ENCODE measurements around the gene SH3YL1.

GRCh38 chr2:179886-180285 is 83.9 kb downstream of the SH3YL1 start:
- TF ChIP-seq CTCF (IDR thresholded peaks at IDR 0.05) (no peak), POLR2AphosphoS5 (IDR thresholded peaks at IDR 0.05; ENCODE audit: low read depth, low read length) (no peak), REST (IDR thresholded peaks at IDR 0.05; ENCODE audit: insufficient read depth in 1 of 2, low read depth in 2 of 2, low read length in 1 of 2) (no peak), SIN3A (IDR thresholded peaks at IDR 0.05; ENCODE audit: borderline replicate concordance, insufficient read depth, low read depth, low read length) (no peak), TCF7L2 (IDR thresholded peaks at IDR 0.05; ENCODE audit: low read depth, low read length) (no peak)

All from Panc1 (cell line).